HG03025 (cell line): ENCODE data around the gene ABCC3.

Experiments
- ATAC-seq: cut with Tn5 transposase; IDR thresholded peaks from one replicate; pipeline ENCODE4 v1.9.1; 2021; ENCODE audit warnings: mild to moderate bottlenecking, moderate library complexity; ENCODE audit not compliant: unreplicated experiment, low FRiP score

Gene ABCC3

DNA sequence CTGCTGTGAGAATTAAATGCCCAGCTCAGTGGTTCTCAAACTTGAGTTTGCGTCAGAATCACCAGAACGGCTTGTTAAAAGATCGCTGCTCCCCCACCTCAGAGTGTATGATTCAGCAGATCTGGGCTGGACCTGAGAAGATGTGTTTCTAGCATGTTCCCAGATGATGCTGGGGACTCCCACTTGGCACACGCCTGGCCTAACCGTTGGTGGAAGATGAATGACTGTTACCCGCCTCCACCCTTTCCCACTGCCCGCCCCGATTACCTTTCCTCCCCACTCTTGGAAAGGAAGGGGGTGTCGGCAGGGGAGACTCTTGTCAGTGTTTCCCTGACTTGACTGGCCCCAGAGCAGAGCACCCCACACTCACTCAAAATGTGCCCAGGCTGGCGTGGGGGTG lies 29.3 kb upstream of the ABCC3 start:
- ATAC-seq: no peak

DNA sequence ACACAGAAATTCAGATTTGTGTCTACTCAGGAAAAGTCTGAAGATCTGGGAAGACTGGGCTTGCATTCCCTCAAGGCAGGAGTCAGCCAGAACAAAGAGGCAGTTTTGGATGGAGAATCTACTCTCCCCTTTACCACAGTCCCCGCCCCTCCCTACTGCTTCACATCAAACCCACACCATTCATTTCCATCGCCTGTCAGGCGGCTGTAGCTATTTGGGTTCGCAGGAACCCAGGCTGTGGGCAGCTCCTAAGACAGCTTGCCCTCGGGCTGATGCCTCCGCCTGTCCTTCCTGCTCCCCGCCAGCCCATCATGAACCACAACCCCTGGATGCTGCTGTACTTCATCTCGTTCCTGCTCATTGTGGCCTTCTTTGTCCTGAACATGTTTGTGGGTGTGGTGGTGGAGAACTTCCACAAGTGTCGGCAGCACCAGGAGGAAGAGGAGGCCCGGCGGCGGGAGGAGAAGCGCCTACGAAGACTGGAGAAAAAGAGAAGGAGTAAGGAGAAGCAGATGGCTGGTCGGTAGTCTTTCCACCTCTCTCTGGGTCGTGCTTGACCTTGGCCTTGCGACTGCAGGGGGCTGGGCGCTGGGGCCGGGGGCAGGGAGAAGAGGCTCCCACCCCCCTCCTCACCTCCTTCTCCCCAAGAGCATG lies 27.0 kb upstream of the ABCC3 start:
- no peak for ATAC-seq

DNA sequence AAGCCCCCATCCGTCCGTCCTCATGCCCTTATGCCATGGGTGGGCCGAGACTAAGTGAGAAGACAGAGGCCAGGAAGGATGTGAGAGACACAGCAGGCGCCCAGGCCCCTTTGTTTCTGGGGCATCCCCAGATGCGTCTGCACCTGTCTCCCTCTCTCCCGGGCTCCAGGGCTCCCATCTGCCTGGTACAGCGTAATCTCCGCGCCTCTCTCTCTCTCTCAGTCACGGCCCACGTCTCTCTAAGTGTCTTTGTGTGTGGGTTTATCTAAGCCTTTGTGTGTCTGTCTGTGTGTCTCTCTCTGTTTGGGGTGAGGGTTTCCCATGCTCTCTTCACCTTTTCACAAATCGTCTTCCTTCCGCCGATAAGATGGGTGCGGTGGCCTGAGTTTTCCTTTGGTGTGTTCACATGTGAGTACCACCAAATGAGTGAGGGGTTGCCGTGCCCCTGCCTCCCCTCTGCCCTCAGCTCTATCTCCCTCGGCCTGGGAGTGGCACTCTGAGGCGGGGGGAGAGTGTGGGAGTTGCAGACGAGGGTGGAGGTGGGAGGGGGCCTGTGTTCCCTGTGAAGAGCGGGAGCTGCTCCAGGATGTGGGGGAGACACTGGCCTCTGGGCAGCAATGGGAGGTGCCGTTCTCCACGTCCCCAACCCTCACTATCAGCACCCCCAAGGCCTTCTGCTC lies 25.8 kb upstream of the ABCC3 start:
- ATAC-seq: no peak

GRCh38 chr17:50609380-50610074 lies 25.2 kb upstream of the ABCC3 start:
- ATAC-seq: no peak

DNA sequence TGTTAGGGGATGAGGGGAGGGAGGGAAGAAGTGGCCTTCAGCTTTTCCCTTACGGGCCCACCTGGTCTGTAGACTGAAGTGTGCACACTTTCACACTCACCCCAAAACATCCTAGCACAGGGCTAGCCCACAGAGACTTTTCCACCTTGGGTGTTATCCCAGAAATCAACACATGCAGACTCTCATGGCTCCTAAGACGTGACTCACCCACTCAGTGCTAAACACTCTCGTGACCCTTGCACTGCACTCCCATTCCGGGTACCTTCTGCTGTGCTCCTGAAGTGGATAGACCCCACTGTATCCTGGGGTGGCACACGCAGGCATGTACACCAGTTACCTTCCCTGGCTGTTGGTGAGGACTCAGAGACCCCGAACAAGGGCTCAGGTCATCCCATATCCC lies 23.0 kb upstream of the ABCC3 start:
- no peak for ATAC-seq

DNA sequence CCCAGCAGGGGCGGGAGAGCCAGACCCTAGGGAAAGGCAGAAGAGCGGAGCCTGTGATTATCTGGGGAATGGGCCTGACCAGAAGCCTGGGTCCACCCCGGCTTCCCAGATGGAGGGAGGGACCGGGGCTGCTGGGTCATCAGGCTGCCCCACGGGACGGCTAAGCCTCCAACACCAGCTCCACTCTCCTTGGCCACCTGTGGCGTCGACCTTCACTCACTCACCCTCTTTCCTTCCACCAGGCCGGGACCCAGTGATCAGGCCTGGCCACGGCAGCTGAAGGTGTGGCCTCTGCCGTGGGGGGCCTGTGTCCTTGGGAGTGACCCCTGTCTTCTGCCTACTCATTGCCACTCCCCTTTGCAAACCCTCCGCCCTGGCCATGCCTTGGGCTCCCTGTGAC lies 22.4 kb upstream of the ABCC3 start:
- ATAC-seq: no peak

DNA sequence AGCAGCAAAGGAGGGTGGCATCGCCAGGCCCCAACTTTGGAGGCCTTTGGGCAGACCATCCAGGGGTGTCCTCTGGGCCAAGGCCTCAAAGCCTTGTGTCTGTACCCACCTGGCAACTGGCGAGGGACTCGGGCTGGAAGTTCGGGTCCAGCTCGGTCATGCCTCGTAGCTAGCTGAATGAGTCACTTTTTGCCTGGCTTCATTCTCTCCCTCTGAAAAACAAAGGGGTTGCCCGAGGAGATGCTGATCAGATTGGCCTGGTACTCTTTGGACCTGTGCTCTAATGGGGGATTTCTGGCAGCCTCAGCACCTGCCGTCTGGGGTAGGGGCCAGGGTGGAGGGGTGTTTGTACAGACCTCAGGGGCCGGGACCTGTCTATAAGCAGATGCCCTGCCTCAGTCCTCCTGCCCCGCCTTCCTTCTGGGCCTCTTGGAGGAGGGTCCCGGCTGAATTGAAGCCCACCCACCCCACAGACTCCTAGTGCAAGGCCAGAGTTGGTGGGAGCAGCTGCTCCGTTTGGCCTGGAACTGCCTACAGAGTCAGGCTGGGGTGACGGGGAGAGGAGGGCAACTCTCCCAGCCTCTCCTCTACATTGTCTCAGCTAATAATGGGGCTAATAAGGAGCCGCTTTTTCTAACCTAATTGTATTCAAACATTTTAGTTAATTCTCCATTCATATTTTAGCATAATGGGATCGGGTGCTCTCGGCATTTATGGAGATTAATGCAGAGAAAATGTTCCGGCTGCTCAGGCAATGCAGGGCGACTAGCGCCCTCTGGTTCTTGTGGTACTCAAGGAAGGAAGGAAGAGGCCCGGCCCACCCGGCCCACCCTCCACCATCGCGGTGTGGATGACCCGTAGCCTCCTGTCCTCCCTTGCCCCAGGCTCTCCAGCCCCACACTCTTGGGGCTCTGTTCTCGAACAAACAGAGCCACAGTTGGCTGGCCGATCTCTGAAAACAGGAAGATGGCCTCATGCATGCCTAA lies 21.4 kb upstream of the ABCC3 start:
- ATAC-seq: no peak

DNA sequence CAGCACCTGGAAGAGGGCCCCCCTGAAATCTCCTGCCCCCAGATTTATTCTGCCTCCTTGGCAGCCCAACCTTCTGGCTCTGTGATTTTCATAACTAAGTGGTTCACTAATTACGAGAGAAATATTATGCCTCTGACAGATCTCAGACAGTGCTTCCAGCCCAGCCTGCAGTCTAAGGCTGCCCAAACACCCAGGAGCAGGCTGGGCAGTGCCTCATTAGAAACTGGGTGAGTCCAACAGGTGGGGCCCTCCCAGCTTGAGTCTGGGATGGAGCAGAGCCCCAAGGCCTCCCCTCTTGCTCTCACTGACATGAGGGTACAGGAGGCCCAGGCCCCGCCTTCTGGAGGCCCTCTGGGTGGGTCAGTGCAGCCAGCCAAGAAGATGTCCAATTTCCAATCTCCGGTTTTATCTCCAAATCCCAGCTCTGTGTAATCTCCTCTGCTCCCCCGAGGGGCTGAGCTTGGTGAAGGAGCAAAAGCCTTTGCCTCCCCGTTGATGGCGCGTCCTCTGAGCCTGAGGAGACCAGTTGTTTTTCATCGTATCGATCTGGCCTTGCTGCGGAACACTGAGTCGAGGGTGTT lies 20.1 kb upstream of the ABCC3 start:
- no peak for ATAC-seq

DNA sequence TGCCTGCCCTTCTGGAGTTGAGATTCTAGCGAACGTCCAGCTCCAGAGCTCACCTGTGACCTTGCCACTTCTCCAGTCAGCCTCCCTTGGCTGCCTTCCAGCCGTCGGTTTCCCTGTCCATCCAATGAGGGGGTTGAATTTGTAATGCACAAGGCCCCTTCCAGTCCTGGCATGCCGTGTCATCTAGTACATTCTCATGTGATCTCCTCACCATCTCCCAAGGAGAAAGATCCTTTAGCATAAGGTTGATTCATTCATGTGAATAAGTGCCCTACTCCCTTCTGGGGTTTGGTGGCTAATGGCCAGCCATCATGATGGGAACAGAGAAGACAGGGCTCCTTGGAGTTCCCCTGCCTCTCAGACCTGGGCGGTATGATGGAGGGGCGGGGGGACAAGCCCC lies 18.9 kb upstream of the ABCC3 start:
- no peak for ATAC-seq

GRCh38 chr17:50618300-50618699 lies 16.4 kb upstream of the ABCC3 start:
- ATAC-seq: no peak

DNA sequence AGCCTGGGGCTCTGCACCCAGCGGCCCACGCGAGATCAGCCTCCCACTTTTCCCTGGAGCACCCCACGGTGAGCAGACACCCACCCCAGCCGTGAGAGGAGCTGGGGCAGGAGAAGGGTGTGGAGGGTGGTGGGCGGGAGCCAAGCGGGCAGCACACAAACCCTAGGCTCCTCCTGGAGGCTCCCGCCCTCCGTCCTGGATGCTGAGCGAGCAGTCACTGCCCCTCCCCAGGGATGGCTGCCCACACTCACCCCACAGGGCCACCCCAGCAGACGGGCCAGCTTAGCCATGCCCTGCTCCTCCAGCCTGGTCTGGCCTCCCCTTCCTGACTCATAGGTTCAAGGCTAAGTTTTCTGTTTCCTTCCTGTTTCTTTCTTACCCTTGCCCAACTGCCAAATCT lies 15.7 kb upstream of the ABCC3 start:
- no peak for ATAC-seq

DNA sequence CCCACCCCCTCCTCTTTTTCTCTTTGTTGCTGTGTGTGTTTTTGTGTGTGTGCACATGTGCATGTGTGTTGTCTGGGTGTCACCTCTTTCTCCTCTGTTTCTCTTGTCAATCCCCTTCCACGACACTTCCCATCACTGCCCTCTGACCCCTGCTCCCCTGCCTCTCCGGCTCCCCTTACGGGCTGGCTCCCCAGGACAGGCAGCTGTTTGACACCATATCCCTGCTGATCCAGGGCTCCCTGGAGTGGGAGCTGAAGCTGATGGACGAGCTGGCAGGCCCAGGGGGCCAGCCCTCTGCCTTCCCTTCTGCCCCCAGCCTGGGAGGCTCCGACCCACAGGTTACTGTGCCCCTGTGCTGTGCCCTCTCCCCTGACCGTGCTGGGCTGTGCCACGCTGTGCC lies 15.2 kb upstream of the ABCC3 start:
- no peak for ATAC-seq

DNA sequence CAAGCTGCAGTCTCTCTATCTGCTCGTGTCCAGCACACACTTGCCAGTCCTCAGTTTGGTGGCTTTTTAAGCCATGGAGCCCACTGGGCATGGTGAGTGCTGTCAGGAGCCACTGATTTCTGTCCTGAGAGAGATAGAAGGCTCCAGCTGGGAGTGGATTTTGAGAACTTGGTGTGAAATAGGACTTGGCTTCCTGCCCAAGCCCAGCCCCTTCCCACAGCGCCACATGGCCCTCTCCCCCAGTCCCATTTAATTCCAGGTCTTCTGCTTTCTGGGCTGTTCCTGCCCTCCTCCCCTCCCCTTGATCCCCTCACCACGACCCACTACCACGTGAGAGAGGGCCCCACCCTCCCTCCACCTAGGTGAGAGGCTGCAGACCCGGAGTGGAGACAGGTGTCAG lies 14.4 kb upstream of the ABCC3 start:
- ATAC-seq: no peak

- ATAC-seq: no peak
These were observed 13.8 kb upstream of the ABCC3 start for GRCh38 chr17:50620858-50621257.

DNA sequence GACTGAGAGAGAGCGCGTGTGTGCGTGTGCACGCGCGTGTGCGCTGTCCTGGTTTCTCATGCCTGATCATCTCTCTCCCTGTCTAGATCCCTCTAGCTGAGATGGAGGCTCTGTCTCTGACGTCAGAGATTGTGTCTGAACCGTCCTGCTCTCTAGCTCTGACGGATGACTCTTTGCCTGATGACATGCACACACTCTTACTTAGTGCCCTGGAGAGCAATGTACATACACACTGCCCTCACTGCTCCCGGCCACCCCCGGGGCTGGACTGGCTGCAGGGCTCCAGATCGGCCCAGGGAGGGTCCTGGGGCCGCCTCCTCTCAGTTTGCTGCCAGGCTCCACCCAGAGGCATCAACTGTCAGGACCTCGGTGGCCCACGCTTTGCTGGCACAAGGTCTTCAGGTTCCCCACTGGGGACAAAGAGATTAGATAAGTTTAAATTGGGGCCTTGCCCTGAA lies 13.1 kb upstream of the ABCC3 start:
- no peak for ATAC-seq

DNA sequence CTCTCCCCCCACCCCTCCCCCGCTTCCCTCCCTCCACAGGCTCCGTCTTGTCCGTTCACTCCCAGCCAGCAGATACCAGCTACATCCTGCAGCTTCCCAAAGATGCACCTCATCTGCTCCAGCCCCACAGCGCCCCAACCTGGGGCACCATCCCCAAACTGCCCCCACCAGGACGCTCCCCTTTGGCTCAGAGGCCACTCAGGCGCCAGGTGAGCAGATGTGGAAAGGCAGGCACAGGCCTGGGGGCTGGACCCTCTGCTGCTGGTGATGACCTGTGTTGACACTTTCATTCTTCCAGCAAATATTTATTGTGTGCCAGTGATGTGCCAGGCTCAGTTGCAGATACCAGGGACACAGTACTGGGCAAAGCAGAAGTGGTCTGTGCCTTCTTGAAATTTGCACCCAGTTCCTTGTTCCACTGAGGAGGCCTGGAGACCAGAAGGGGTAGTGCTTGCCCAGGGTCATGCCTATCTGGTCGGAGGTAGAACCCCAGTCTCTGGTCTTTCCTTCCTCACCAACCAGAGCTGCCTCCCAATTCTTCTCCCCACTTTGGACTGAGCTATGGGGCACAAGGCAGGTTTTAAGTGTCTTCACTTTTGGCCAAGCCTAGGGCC lies 10.3 kb upstream of the ABCC3 start:
- ATAC-seq: no peak

DNA sequence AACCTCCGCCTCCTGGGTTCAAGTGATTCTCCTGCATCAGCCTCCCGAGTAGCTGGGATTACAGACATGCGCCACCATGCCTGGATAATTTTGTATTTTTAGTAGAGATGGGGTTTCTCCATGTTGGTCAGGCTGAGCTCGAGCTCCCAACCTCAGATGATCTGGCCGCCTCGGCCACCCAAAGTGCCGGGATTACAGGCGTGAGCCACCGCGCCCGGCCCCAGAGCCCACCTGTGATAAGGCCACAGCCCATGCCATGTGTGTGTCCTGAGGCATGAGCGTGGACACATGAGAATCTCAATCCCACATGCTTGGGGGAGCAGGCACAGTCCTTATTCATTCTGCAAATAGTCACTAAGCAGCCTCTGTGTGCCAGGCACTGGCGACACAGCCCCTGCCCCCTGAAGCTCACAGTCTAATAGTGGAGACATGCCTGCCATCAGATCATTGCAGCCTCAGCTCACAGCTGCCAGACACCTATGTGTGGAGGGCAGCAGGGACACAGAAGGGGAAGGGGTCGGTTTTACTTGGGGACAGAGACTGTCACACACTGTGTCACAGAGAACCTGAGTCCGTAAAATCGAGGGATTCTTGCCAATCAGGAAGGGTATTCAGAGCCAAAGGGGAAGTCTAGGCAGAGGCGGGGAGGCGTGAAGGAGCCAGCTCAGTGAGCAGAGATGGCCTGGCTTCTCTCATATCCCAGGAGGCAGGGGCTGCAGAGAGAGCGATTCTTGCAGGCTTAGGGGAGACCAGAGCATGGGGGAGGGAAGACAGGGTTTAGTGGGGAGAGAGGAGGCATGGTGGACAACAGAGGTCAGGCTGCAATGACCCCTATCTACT lies 9.4 kb upstream of the ABCC3 start:
- no peak for ATAC-seq

DNA sequence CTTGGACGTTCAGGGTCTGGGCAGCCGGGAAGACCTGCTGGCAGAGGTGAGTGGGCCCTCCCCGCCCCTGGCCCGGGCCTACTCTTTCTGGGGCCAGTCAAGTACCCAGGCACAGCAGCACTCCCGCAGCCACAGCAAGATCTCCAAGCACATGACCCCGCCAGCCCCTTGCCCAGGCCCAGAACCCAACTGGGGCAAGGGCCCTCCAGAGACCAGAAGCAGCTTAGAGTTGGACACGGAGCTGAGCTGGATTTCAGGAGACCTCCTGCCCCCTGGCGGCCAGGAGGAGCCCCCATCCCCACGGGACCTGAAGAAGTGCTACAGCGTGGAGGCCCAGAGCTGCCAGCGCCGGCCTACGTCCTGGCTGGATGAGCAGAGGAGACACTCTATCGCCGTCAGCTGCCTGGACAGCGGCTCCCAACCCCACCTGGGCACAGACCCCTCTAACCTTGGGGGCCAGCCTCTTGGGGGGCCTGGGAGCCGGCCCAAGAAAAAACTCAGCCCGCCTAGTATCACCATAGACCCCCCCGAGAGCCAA lies 8.6 kb upstream of the ABCC3 start:
- no peak for ATAC-seq
